Measurements from ENCODE around the gene SPINT2. TPM values are rescaled to one million over a fixed set of nuclear protein-coding genes. Genes with fewer than 3 reads are reported as not detected.

The SPINT2 gene
- polyA plus RNA-seq, 1 donor (not counting 4 experiments of a cell fraction or from before 2014, with no cell fraction given), result 363 TPM

DNA sequence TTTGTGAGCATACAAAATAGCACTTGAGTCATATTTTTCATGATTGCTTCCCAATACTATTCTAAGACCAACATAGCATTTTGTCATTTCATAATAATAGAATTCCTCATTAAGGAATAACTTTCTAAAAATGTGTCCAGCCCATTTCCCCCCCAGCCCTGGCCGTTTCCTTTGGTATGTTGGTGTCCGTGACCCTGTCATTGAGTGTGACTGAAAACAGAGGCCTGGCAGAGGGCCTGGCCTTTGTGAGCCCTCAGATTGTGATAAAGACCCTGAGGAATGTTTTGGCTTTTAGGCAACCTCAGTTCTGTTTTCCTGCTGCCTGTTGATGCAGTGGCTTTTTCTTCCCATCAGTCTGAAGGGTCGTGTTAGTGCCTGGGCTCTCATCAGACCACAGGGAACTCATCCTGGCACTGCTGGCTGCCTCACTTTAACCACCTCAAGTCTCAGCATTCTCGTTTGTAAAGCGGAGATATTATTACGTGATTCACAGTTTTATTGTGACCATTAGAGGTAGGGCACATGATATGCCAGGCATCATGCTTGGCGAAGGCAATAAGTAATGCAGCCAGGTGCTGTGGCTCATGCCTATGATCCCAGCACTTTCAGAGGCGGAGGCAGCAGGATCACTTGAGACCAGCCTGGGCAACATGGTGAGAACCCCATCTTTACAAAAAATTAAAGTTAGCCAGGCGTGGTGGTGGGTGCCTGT is 13.8 kb downstream of the SPINT2 start:
- dilution Hi-C loops (cut with MboI; ENCODE audit: extremely low pct_ligation_motif_present, low sequenced_read_pairs), result no loop called here
- Histone ChIP-seq H3K4me2 (ENCODE audit: control insufficient read depth, extremely low read depth, insufficient read depth, low read depth, low read length) (no peak overlapping the region), H3K9me1 (ENCODE audit: control insufficient read depth, extremely low read depth, insufficient read depth, low read length) (peaks cover 8% of the 10 kb centered on the region), H4K20me1 (ENCODE audit: control insufficient read depth, extremely low read depth, insufficient read depth, low read length) (peaks cover 51% of the 10 kb centered on the region), H3K79me2 (ENCODE audit: control insufficient read depth, insufficient read depth, low read length) (peaks cover 96% of the 10 kb centered on the region), H2AFZ (ENCODE audit: control insufficient read depth, low read length) (no peak overlapping the region), H3K9ac (ENCODE audit: control insufficient read depth, extremely low read depth, insufficient read depth, low read length) (no peak overlapping the region), H3K9me3 (ENCODE audit: control insufficient read depth, low read depth, low read length) (no peaks in the 10 kb centered on the region), H3K4me3 (ENCODE audit: control insufficient read depth in 2 of 3, extremely low read depth in 1 of 3, insufficient read depth in 2 of 3, low read depth in 1 of 3, low read length in 3 of 3) (no peak overlapping the region), H3K27ac (ENCODE audit: control insufficient read depth, insufficient read depth, low read length) (peak overlapping the region; percentile 22), H3K36me3 (ENCODE audit: control insufficient read depth in 2 of 2, extremely low read depth in 1 of 2, insufficient read depth in 2 of 2, low read length in 2 of 2) (peaks cover 14 to 46% of the 10 kb centered on the region in 2 experiments), H3K27me3 (ENCODE audit: control insufficient read depth, extremely low read depth, insufficient read depth, low read length) (no peaks in the 10 kb centered on the region), H3K4me1 (ENCODE audit: control insufficient read depth, extremely low read depth, insufficient read depth, low read length) (peaks cover 33% of the 10 kb centered on the region)
- no peak for DNase-seq (ENCODE audit: low read depth, low spot score)
- TF ChIP-seq CTCF (optimal IDR thresholded peaks at IDR 0.05 in 1 of 3, IDR thresholded peaks at IDR 0.05 in 1 of 3, conservative IDR thresholded peaks at IDR 0.05 in 1 of 3; ENCODE audit: extremely low read depth in 1 of 3, insufficient read depth in 2 of 3, low read length in 3 of 3), result no peak
- no peak for FAIRE-seq

GRCh38 chr19:38278751-38279150 is 14.4 kb downstream of the SPINT2 start:
- H3K79me2 ChIP-seq (ENCODE audit: control insufficient read depth, insufficient read depth, low read length), result peaks cover 95% of the 10 kb centered on the region
- no peak overlapping the region for H3K4me2 ChIP-seq (ENCODE audit: control insufficient read depth, extremely low read depth, insufficient read depth, low read depth, low read length)
- DNase-seq (ENCODE audit: low read depth, low spot score), result no peak
- peaks cover 14 to 45% of the 10 kb centered on the region in 2 experiments for H3K36me3 ChIP-seq (ENCODE audit: control insufficient read depth in 2 of 2, extremely low read depth in 1 of 2, insufficient read depth in 2 of 2, low read length in 2 of 2)
- H4K20me1 ChIP-seq (ENCODE audit: control insufficient read depth, extremely low read depth, insufficient read depth, low read length), result peaks cover 50% of the 10 kb centered on the region
- H2AFZ ChIP-seq (ENCODE audit: control insufficient read depth, low read length), result no peak overlapping the region
- H3K27me3 ChIP-seq (ENCODE audit: control insufficient read depth, extremely low read depth, insufficient read depth, low read length), result no peaks in the 10 kb centered on the region
- dilution Hi-C loops (cut with MboI; ENCODE audit: extremely low pct_ligation_motif_present, low sequenced_read_pairs), result no loop called here
- peaks cover 8% of the 10 kb centered on the region for H3K9me1 ChIP-seq (ENCODE audit: control insufficient read depth, extremely low read depth, insufficient read depth, low read length)
- H3K9ac ChIP-seq (ENCODE audit: control insufficient read depth, extremely low read depth, insufficient read depth, low read length), result no peak overlapping the region
- no peaks in the 10 kb centered on the region for H3K9me3 ChIP-seq (ENCODE audit: control insufficient read depth, low read depth, low read length)
- no peak overlapping the region for H3K4me3 ChIP-seq (ENCODE audit: control insufficient read depth in 2 of 3, extremely low read depth in 1 of 3, insufficient read depth in 2 of 3, low read depth in 1 of 3, low read length in 3 of 3)
- no peak for FAIRE-seq
- no peak for TF ChIP-seq EZH2 (IDR thresholded peaks at IDR 0.05; ENCODE audit: low read length)
- peaks cover 33% of the 10 kb centered on the region for H3K4me1 ChIP-seq (ENCODE audit: control insufficient read depth, extremely low read depth, insufficient read depth, low read length)
- H3K27ac ChIP-seq (ENCODE audit: control insufficient read depth, insufficient read depth, low read length), result no peak overlapping the region

Data from keratinocyte (primary cell).